ENCODE results near the gene PDXP. TPM values are rescaled to one million over a fixed set of nuclear protein-coding genes. Genes with fewer than 3 reads are reported as not detected.

The PDXP gene
- total and polyA plus RNA-seq, 12 donors: 5.3 to 29.9 (median 21.2) TPM

- intact Hi-C loops (cut with DNase I): no loop called here
- no peak for TF ChIP-seq CTCF (IDR thresholded peaks at IDR 0.05)
- H3K36me3 ChIP-seq: peaks cover 0 to 34% (median 7%) of the 10 kb centered on the region in 9 donors
- peak overlapping the region; percentile 16 to 96 (median 86) for H3K27ac ChIP-seq
- H3K27me3 ChIP-seq: peaks cover 0 to under 1% (median 0%) of the 10 kb centered on the region in 7 donors
- H3K9me3 ChIP-seq: no peaks in the 10 kb centered on the region
- ATAC-seq: peak in 7 of 8 donors; percentile 1 to 20 (median 6)
- peak overlapping the region in 7 of 10 donors; percentile 6 to 32 (median 27) for H3K4me3 ChIP-seq
- DNase-seq: peak in 1 of 2 donors; percentile 45
- H3K4me1 ChIP-seq: peaks cover 19 to 79% (median 50%) of the 10 kb centered on the region in 9 donors
- 10 to 25% methylated on average over 8 of the region's 8 CpGs for WGBS, 2 donors
These were observed 24.1 kb upstream of the PDXP start for GRCh38 chr22:37634417-37634924.

GRCh38 chr22:37635157-37635556 is 23.4 kb upstream of the PDXP start:
- H3K27ac ChIP-seq: peak overlapping the region in 7 of 10 donors; percentile 82 to 96 (median 86)
- H3K4me1 ChIP-seq: peaks cover 19 to 82% (median 55%) of the 10 kb centered on the region in 9 donors

GRCh38 chr22:37636186-37636948 is 22.2 kb upstream of the PDXP start:
- ATAC-seq (no peak), DNase-seq (no peak)
- H3K4me1 ChIP-seq: peaks cover 19 to 90% (median 57%) of the 10 kb centered on the region in 9 donors
- peaks cover 0 to 17% (median 0%) of the 10 kb centered on the region in 9 donors for H3K36me3 ChIP-seq
- WGBS, 2 donors: 72 to 75% methylated on average over 6 of the region's 6 CpGs
- peaks cover 0 to 12% (median 0%) of the 10 kb centered on the region in 7 donors for H3K27me3 ChIP-seq
- intact Hi-C loops (cut with DNase I): no loop called here
- no peaks in the 10 kb centered on the region for H3K9me3 ChIP-seq
- no peak overlapping the region for H3K4me3 ChIP-seq
- peak in 2 of 9 donors; percentile 7 to 23 for TF ChIP-seq CTCF (IDR thresholded peaks at IDR 0.05)
- peak overlapping the region in 3 of 10 donors; percentile 2 to 95 (median 37) for H3K27ac ChIP-seq

More at GRCh38 chr22:37635157-37635556, 23.4 kb upstream of the PDXP start:
- TF ChIP-seq CTCF (IDR thresholded peaks at IDR 0.05): no peak
- Histone ChIP-seq H3K4me3 (no peak overlapping the region), H3K9me3 (no peaks in the 10 kb centered on the region), H3K36me3 (peaks cover 0 to 29% (median 5%) of the 10 kb centered on the region in 9 donors), H3K27me3 (peaks cover 0 to 7% (median 0%) of the 10 kb centered on the region in 7 donors)
- DNase-seq (no peak), ATAC-seq (no peak)
- intact Hi-C loops (cut with DNase I): no loop called here
- WGBS, 2 donors: 89% methylated on average over 7 of the region's 7 CpGs

GRCh38 chr22:37636949-37637273 is 21.6 kb upstream of the PDXP start:
- H3K27ac ChIP-seq: peak overlapping the region in 2 of 10 donors; percentile 2 to 95
- WGBS, 2 donors: 77 to 88% methylated on average over 3 of the region's 3 CpGs
- TF ChIP-seq CTCF (IDR thresholded peaks at IDR 0.05): no peak
- H3K4me1 ChIP-seq: peaks cover 19 to 90% (median 51%) of the 10 kb centered on the region in 9 donors
- no peak overlapping the region for H3K4me3 ChIP-seq
- H3K9me3 ChIP-seq: no peaks in the 10 kb centered on the region
- intact Hi-C loops (cut with DNase I): no loop called here
- ATAC-seq (no peak), DNase-seq (no peak)
- peaks cover 0 to 17% (median 0%) of the 10 kb centered on the region in 9 donors for H3K36me3 ChIP-seq
- H3K27me3 ChIP-seq: peaks cover 0 to 12% (median 0%) of the 10 kb centered on the region in 7 donors

Measured in heart right ventricle (tissue), 16 donors.